Testis (tissue), 2 donors: ENCODE data around the gene BMPR1A.

Source experiments
- POLR2A ChIP-seq: fragments of 450-650 bp; IDR thresholded peaks from one replicate; pipeline ENCODE4 v1.6.1; 2017; ENCODE audit warnings: antibody characterized with exemption, mild to moderate bottlenecking, moderate library complexity
- TF ChIP-seq, protein P1 (sequence below), 3 experiments: fragments of 450-650 bp in 2 of 3; fragments of 200-600 bp in 1 of 3; sonication (generic) in 1 of 3; IDR thresholded peaks; one replicate each; pipeline ENCODE4 v1.5.1; 2016 to 2019; ENCODE audit warnings: antibody characterized with exemption in 3 of 3, mild to moderate bottlenecking in 2 of 3, moderate library complexity in 1 of 3

DNA sequence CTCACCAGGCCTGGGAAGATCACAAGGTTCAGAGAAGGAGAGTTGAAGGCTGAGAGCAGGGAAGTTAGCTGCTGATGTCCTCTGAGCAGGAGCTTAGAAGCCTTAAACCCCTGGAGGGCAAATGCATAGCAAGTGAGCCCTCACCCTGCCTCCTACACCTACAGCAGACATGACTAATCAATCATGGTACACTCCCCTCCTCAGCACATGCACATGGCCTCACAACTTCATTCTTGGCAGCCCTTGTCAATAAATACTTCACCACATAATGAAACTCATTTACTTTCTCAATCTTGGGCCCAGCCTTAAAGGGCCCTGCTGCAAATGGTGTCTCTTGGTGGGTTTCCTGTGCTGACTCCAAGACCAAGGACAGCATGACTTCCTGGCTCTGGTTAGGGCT, 188.1 kb downstream of the BMPR1A start:
- TF ChIP-seq POLR2A = no peak
- TF ChIP-seq, protein P1, sequence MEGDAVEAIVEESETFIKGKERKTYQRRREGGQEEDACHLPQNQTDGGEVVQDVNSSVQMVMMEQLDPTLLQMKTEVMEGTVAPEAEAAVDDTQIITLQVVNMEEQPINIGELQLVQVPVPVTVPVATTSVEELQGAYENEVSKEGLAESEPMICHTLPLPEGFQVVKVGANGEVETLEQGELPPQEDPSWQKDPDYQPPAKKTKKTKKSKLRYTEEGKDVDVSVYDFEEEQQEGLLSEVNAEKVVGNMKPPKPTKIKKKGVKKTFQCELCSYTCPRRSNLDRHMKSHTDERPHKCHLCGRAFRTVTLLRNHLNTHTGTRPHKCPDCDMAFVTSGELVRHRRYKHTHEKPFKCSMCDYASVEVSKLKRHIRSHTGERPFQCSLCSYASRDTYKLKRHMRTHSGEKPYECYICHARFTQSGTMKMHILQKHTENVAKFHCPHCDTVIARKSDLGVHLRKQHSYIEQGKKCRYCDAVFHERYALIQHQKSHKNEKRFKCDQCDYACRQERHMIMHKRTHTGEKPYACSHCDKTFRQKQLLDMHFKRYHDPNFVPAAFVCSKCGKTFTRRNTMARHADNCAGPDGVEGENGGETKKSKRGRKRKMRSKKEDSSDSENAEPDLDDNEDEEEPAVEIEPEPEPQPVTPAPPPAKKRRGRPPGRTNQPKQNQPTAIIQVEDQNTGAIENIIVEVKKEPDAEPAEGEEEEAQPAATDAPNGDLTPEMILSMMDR (IDR thresholded peaks at IDR 0.05) = no peak
